Breast epithelium (tissue), 3 donors: ENCODE measurements around the gene ADGRL3.

Source experiments
- POLR2A ChIP-seq: fragments of 450-650 bp; IDR thresholded peaks from one replicate; pipeline ENCODE4 v1.6.1; 2016; ENCODE audit warnings: antibody characterized with exemption, mild to moderate bottlenecking, moderate library complexity
- POLR2AphosphoS5 ChIP-seq, 3 donors: sonication (generic); formaldehyde crosslinking; IDR thresholded peaks; one replicate each; pipeline ENCODE4 v1.6.1; 2017; ENCODE audit warnings: antibody characterized with exemption in 3 of 3
- TF ChIP-seq, protein P1 (sequence below), 3 donors: fragments of 450-650 bp; IDR thresholded peaks; one replicate each; pipeline ENCODE4 v1.5.1; 2016 to 2017; ENCODE audit warnings: antibody characterized with exemption in 3 of 3, mild to moderate bottlenecking in 3 of 3, moderate library complexity in 3 of 3

DNA sequence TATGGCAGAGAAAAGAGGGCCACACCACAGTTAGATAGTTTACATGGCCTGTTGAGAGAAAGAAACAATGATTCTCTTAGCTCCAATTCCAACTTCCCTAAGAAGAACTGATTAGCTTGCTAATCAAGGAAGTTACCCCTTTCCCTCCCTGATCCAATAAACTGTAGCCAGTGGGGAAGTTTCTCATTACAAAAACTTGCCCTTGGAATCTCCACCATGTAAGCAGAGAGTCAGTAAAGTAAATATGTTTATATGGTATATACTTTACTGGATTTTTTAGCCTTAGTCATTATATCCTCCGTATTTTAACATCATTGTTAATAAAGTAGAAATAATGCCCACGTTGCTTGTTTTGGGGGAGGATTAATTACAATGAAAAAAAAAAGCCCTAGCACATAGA, 7.7 kb upstream of the ADGRL3 start:
- TF ChIP-seq, protein P1, sequence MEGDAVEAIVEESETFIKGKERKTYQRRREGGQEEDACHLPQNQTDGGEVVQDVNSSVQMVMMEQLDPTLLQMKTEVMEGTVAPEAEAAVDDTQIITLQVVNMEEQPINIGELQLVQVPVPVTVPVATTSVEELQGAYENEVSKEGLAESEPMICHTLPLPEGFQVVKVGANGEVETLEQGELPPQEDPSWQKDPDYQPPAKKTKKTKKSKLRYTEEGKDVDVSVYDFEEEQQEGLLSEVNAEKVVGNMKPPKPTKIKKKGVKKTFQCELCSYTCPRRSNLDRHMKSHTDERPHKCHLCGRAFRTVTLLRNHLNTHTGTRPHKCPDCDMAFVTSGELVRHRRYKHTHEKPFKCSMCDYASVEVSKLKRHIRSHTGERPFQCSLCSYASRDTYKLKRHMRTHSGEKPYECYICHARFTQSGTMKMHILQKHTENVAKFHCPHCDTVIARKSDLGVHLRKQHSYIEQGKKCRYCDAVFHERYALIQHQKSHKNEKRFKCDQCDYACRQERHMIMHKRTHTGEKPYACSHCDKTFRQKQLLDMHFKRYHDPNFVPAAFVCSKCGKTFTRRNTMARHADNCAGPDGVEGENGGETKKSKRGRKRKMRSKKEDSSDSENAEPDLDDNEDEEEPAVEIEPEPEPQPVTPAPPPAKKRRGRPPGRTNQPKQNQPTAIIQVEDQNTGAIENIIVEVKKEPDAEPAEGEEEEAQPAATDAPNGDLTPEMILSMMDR (IDR thresholded peaks at IDR 0.05), result no peak
- no peak for TF ChIP-seq POLR2A
- TF ChIP-seq POLR2AphosphoS5 (IDR thresholded peaks at IDR 0.05), result no peak
